Endothelial cell of umbilical vein (primary cell): Measurements from ENCODE around the gene YAE1. TPM values are rescaled to one million over a fixed set of nuclear protein-coding genes. Genes with fewer than 3 reads are reported as not detected.

Source experiments
- BruUV-seq: library from RNA; stranded (reverse); fragments of 400-500 nt; replicated peaks from 2 replicates; lab custom pipeline; 2021; lab: Mats Ljungman, UMichigan
- CTCF ChIA-PET: fragments of 300-600, 350-600 bp; sonication (Branson Sonifier 250); formaldehyde crosslinking; loops from one replicate; lab custom pipeline; 2021; ENCODE audit warnings: antibody characterized with exemption, inconsistent platforms; lab: Charles Lee
- POLR2A ChIA-PET: fragments of 300-600, 350-600 bp; sonication (Branson Sonifier 250); formaldehyde crosslinking; loops from one replicate; lab custom pipeline; 2021; ENCODE audit warnings: antibody characterized with exemption, inconsistent platforms; lab: Charles Lee
- DNase-seq: peaks from one replicate; pipeline ENCODE4 v3.0.0-alpha.2; 2011; ENCODE audit warnings: low read depth, low spot score
- FAIRE-seq: peaks from 2 replicates; lab custom pipeline; 2011; peaks lifted over from hg19 to GRCh38; lab: Jason Lieb, UNC
- H2AFZ ChIP-seq: 2 replicates; pipeline ENCODE4 v1.6.0; 2012; ENCODE audit warnings: low read depth, low read length, control low read depth, inconsistent platforms
- H3K27ac ChIP-seq: 2 replicates; pipeline ENCODE4 v1.5.1; 2011; ENCODE audit warnings: low read depth, mild to moderate bottlenecking, control low read depth, low read length, moderate library complexity; ENCODE audit not compliant: insufficient read depth
- H3K27me3 ChIP-seq, 2 experiments: 2 replicates each; pipeline versions ENCODE4 v1.6.0 to v1.6.1; 2011; ENCODE audit warnings: low read length in 2 of 2, mixed read lengths in 1 of 2; ENCODE audit not compliant: control insufficient read depth in 2 of 2, insufficient read depth in 2 of 2
- H3K36me3 ChIP-seq, 2 experiments: 2 replicates in 1 of 2; 3 replicates in 1 of 2; pipeline ENCODE4 v1.5.1; 2011; ENCODE audit warnings: low read length in 2 of 2, mild to moderate bottlenecking in 1 of 2, moderate library complexity in 1 of 2; ENCODE audit not compliant: control insufficient read depth in 2 of 2, insufficient read depth in 2 of 2; ENCODE audit errors: extremely low read depth in 1 of 2
- H3K4me1 ChIP-seq: 3 replicates; pipeline ENCODE4 v1.5.1; 2011; ENCODE audit warnings: mild to moderate bottlenecking, low read length; ENCODE audit not compliant: control insufficient read depth, insufficient read depth; ENCODE audit errors: extremely low read depth
- H3K4me2 ChIP-seq: 2 replicates; pipeline ENCODE4 v1.6.1; 2011; ENCODE audit warnings: low read length, control low read depth, mixed read lengths; ENCODE audit not compliant: insufficient read depth
- H3K4me3 ChIP-seq, 3 experiments: fragments of 200-600 bp in 1 of 3; sonication (generic), shearing (Covaris generic) in 1 of 3; replicated peaks in 1 of 3; 2 replicates each; pipeline ENCODE4 v1.5.1; 2011 to 2016; ENCODE audit warnings: control low read depth in 3 of 3, low read length in 3 of 3, mild to moderate bottlenecking in 2 of 3, inconsistent platforms in 1 of 3, low read depth in 1 of 3, moderate library complexity in 1 of 3; ENCODE audit not compliant: insufficient read depth in 1 of 3
- H3K79me2 ChIP-seq: 2 replicates; pipeline ENCODE4 v1.6.0; 2012; ENCODE audit warnings: low read length, inconsistent platforms; ENCODE audit not compliant: control insufficient read depth, insufficient read depth
- H3K9ac ChIP-seq: replicated peaks from 2 replicates; pipeline ENCODE3; 2011; ENCODE audit warnings: low read length, control low read depth; ENCODE audit not compliant: insufficient read depth; ENCODE audit errors: extremely low read depth
- H3K9me1 ChIP-seq: replicated peaks from 3 replicates; pipeline ENCODE4 v1.6.0; 2011; ENCODE audit warnings: mild to moderate bottlenecking, low read length; ENCODE audit not compliant: control insufficient read depth, insufficient read depth; ENCODE audit errors: extremely low read depth
- H3K9me3 ChIP-seq: replicated peaks from 2 replicates; pipeline ENCODE4 v1.5.1; 2012; ENCODE audit warnings: low read length, inconsistent platforms; ENCODE audit not compliant: control insufficient read depth, insufficient read depth
- H4K20me1 ChIP-seq: replicated peaks from 2 replicates; pipeline ENCODE3; 2011; ENCODE audit warnings: mild to moderate bottlenecking, low read length; ENCODE audit not compliant: control insufficient read depth, insufficient read depth; ENCODE audit errors: extremely low read depth
- EZH2 ChIP-seq: IDR thresholded peaks from 2 replicates; pipeline ENCODE4 v1.6.1; 2012; ENCODE audit warnings: borderline replicate concordance, low read depth, mild to moderate bottlenecking, moderate library complexity, low read length, inconsistent platforms; ENCODE audit not compliant: severe bottlenecking
- FOS ChIP-seq: IDR thresholded peaks from 2 replicates; pipeline ENCODE4 v1.6.1; 2011; ENCODE audit warnings: mild to moderate bottlenecking, low read length, moderate library complexity, borderline replicate concordance; ENCODE audit not compliant: insufficient read depth
- GATA2 ChIP-seq: IDR thresholded peaks from 2 replicates; pipeline ENCODE4 v1.7.0; 2011; ENCODE audit warnings: low read depth, mild to moderate bottlenecking, moderate library complexity, mixed read lengths, low read length; ENCODE audit not compliant: insufficient read length, insufficient read depth
- JUN ChIP-seq: IDR thresholded peaks from 2 replicates; pipeline ENCODE4 v1.6.1; 2011; ENCODE audit warnings: borderline replicate concordance, low read depth; ENCODE audit not compliant: insufficient read length, insufficient read depth
- MAX ChIP-seq: IDR thresholded peaks from 2 replicates; pipeline ENCODE4 v1.6.1; 2011; ENCODE audit not compliant: insufficient read depth, insufficient read length
- MYC ChIP-seq: IDR thresholded peaks from one replicate; pipeline ENCODE4 v1.6.1; 2011; ENCODE audit warnings: mild to moderate bottlenecking, low read depth, low read length
- POLR2A ChIP-seq: IDR thresholded peaks from 2 replicates; pipeline ENCODE4 v1.6.1; 2012; ENCODE audit warnings: low read depth, mild to moderate bottlenecking, control low read depth, low read length
- POLR2AphosphoS5 ChIP-seq: IDR thresholded peaks from 2 replicates; pipeline ENCODE4 v1.6.1; 2012; ENCODE audit warnings: low read depth, mild to moderate bottlenecking, control low read depth, low read length, moderate library complexity; ENCODE audit not compliant: insufficient read depth
- dilution Hi-C: fragments of 300-500 bp; cut with MboI; formaldehyde crosslinking; loops from one replicate; pipeline ENCODE4 v1.15.0; 2019; ENCODE audit warnings: low sequenced_read_pairs; ENCODE audit not compliant: extremely low pct_ligation_motif_present
- intact Hi-C: fragments of 100-400 bp; cut with micrococcal nuclease; formaldehyde crosslinking; loops from one replicate; pipeline ENCODE4 v1.10.0; 2022
- polyA plus RNA-seq, 4 experiments: library from polyadenylated mRNA; depleted of rRNA in 3 of 4; stranded (reverse) in 3 of 4; unstranded in 1 of 4; fragments of >200 nt; gene quantifications; 2 replicates each; pipeline versions ENCODE4 v1.2.1 to v1.2.3, GENCODE V29; 2011 to 2012; ENCODE audit warnings: missing spikeins in 1 of 4
- total RNA-seq: library from RNA; stranded (reverse); gene quantifications from 2 replicates; pipeline ENCODE4 v1.2.3, GENCODE V29; 2021
- TF ChIP-seq, protein P1 (sequence below), 2 donors: IDR thresholded peaks; 1 replicate in 1 of 2; 2 replicates in 1 of 2; pipeline ENCODE4 v1.5.1; 2011; ENCODE audit warnings: low read length in 2 of 2, mild to moderate bottlenecking in 2 of 2, moderate library complexity in 2 of 2, control low read depth in 1 of 2, inconsistent platforms in 1 of 2, low read depth in 1 of 2; ENCODE audit not compliant: insufficient read depth in 1 of 2; ENCODE audit errors: extremely low read depth in 1 of 2

The YAE1 gene
- total and polyA plus RNA-seq, 2 donors (not counting 3 experiments of a cell fraction or from before 2014, with no cell fraction given) = 13.3 to 20.7 TPM

- Histone ChIP-seq H3K9ac (no peak overlapping the region), H2AFZ (no peak overlapping the region), H3K9me3 (no peaks in the 10 kb centered on the region), H3K4me2 (no peak overlapping the region), H3K27ac (no peak overlapping the region), H3K4me1 (no peaks in the 10 kb centered on the region), H3K27me3 (peaks cover 0 to 2% of the 10 kb centered on the region in 2 experiments), H3K79me2 (no peaks in the 10 kb centered on the region), H3K36me3 (no peaks in the 10 kb centered on the region), H3K9me1 (no peaks in the 10 kb centered on the region), H4K20me1 (no peaks in the 10 kb centered on the region), H3K4me3 (no peak overlapping the region)
- dilution Hi-C loops = no loop called here
- BruUV-seq = no TSS peak
- DNase-seq (peak; percentile 35), FAIRE-seq (no peak)
- TF ChIP-seq GATA2 (no peak), POLR2AphosphoS5 (no peak), MYC (no peak), FOS (no peak), JUN (no peak), MAX (no peak), POLR2A (no peak), EZH2 (no peak)
- TF ChIP-seq, protein P1, sequence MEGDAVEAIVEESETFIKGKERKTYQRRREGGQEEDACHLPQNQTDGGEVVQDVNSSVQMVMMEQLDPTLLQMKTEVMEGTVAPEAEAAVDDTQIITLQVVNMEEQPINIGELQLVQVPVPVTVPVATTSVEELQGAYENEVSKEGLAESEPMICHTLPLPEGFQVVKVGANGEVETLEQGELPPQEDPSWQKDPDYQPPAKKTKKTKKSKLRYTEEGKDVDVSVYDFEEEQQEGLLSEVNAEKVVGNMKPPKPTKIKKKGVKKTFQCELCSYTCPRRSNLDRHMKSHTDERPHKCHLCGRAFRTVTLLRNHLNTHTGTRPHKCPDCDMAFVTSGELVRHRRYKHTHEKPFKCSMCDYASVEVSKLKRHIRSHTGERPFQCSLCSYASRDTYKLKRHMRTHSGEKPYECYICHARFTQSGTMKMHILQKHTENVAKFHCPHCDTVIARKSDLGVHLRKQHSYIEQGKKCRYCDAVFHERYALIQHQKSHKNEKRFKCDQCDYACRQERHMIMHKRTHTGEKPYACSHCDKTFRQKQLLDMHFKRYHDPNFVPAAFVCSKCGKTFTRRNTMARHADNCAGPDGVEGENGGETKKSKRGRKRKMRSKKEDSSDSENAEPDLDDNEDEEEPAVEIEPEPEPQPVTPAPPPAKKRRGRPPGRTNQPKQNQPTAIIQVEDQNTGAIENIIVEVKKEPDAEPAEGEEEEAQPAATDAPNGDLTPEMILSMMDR (IDR thresholded peaks at IDR 0.05; ENCODE audit: extremely low read depth in 1 of 2, insufficient read depth in 1 of 2, low read depth in 1 of 2, low read length in 2 of 2) = no peak
- intact Hi-C loops = no loop called here
- ChIA-PET CTCF (no interaction called here), POLR2A (no interaction called here)
Observed at GRCh38 chr7:39527296-39527695, 38.9 kb upstream of the YAE1 start.
